Aorta (tissue), 4 donors: Measurements from ENCODE around the gene EIF1AY. TPM values are rescaled to one million over a fixed set of nuclear protein-coding genes. Genes with fewer than 3 reads are reported as not detected.

Experiments used
- polyA plus RNA-seq, 2 donors: library from polyadenylated mRNA; stranded (reverse); fragments of 200-250 nt; gene quantifications; one replicate each; pipeline ENCODE4 v1.2.3, GENCODE V29; 2013
- total RNA-seq, 2 donors: library from RNA; stranded (reverse); fragmentation: NEBNext Ultra II Directional; extraction: Animal tissue kit (Norgen Biotek cat#: 25700); gene quantifications; one replicate each; pipeline ENCODE4 v1.2.1, GENCODE V29; 2021
- donor health status: healthy with polysubstance abuse.
- donor health status: Bipolar disorder and iron deficiency.
- donor health status: DM: no; HTN: no; CAD: no.
- donor health status: DM: yes; HTN: yes; CAD: no.

The EIF1AY gene
- total and polyA plus RNA-seq, 4 donors, result 0.15 to 35.8 TPM; not detected in 2

Other genes starting within 250 kb of the EIF1AY start
- gene RPS4Y2, start 180.3 kb downstream of the EIF1AY start, total RNA-seq, result not detected
- gene RPS4Y2, start 180.3 kb downstream of the EIF1AY start, polyA plus RNA-seq, result not detected